ENCODE measurements around the gene ENOX2. TPM values are rescaled to one million over a fixed set of nuclear protein-coding genes. Genes with fewer than 3 reads are reported as not detected.

The ENOX2 gene
- total RNA-seq, 2 donors from 2014 or later: 7.3 to 26.2 TPM

DNA sequence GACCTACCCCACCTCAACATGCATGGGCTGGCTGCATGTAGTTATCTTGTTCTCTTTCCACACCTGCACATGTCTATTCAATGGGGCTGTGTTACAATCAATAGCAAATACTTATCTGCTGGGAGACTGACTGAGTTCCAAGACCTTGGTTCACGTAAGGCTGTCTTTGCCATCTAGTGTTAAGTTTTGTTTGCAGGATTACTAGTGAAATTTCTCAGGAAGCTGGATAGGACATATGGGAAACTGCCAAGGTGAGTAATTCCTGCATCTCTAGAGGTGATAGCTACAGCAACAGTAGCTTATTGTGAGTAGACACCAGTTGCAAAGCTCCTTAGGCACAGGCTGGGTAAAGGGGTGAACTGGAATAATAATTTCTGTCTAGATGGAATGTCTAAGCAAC lies 177.5 kb downstream of the ENOX2 start:
- Mint-ChIP-seq H3K4me1 (no peaks in the 10 kb centered on the region), H3K27ac (no peak overlapping the region), H3K27me3 (ENCODE audit: insufficient read depth) (no peaks in the 10 kb centered on the region), H3K4me3 (no peak overlapping the region), H3K36me3 (ENCODE audit: low read depth) (peaks cover 7% of the 10 kb centered on the region), H3K9me3 (peaks cover 28% of the 10 kb centered on the region)
- Histone ChIP-seq H3K9ac (ENCODE audit: extremely low read depth, low read length, poor library complexity, severe bottlenecking) (no peak overlapping the region), H3K27ac (ENCODE audit: low read depth, low read length) (no peak overlapping the region), H3K27me3 (ENCODE audit: control insufficient read depth, insufficient read depth, low read length, poor library complexity, severe bottlenecking) (no peaks in the 10 kb centered on the region), H3K36me3 (ENCODE audit: control insufficient read depth, insufficient read depth, low read length) (no peaks in the 10 kb centered on the region), H3K4me1 (ENCODE audit: control insufficient read depth, insufficient read depth, low read length) (no peaks in the 10 kb centered on the region), H3K9me3 (ENCODE audit: control insufficient read depth, low read length) (peaks cover 11% of the 10 kb centered on the region), H3K4me3 (ENCODE audit: low read length) (no peak overlapping the region)
- 89 to 100% methylated on average over 1 of the region's 1 CpG for WGBS, 2 experiments (ENCODE audit: insufficient coverage in 1 of 2, insufficient read length in 1 of 2)
- DNase-seq: no peak
- TF ChIP-seq, protein P1, sequence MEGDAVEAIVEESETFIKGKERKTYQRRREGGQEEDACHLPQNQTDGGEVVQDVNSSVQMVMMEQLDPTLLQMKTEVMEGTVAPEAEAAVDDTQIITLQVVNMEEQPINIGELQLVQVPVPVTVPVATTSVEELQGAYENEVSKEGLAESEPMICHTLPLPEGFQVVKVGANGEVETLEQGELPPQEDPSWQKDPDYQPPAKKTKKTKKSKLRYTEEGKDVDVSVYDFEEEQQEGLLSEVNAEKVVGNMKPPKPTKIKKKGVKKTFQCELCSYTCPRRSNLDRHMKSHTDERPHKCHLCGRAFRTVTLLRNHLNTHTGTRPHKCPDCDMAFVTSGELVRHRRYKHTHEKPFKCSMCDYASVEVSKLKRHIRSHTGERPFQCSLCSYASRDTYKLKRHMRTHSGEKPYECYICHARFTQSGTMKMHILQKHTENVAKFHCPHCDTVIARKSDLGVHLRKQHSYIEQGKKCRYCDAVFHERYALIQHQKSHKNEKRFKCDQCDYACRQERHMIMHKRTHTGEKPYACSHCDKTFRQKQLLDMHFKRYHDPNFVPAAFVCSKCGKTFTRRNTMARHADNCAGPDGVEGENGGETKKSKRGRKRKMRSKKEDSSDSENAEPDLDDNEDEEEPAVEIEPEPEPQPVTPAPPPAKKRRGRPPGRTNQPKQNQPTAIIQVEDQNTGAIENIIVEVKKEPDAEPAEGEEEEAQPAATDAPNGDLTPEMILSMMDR (conservative IDR thresholded peaks at IDR 0.05): no peak

DNA sequence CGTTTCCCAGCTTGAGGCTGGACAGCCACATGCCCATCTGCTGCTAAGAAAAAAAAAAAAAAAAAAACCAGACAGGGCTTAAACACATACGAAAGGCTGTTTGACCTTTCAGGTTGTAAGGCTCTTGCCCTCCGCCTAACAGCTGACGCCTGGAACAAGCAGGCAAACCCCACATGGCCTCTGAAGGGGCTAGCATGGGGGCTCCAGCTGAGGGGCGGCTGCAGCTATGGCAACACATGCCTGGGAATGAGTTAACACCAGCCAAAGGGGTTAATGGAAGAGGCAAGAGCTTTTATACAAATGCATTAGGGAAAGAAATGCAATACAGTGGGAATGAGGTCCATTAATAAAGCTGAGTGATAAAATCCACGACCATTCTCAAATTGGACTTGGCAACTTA lies 183.6 kb downstream of the ENOX2 start:
- 20 to 77% methylated on average over 2 to 6 of the region's 6 CpGs for WGBS, 2 experiments (ENCODE audit: insufficient coverage in 1 of 2, insufficient read length in 1 of 2)
- DNase-seq: no peak
- Histone ChIP-seq H3K27ac (ENCODE audit: low read depth, low read length) (peak overlapping the region; percentile 65), H3K9me3 (ENCODE audit: control insufficient read depth, low read length) (no peaks in the 10 kb centered on the region), H3K4me1 (ENCODE audit: control insufficient read depth, insufficient read depth, low read length) (no peaks in the 10 kb centered on the region), H3K27me3 (ENCODE audit: control insufficient read depth, insufficient read depth, low read length, poor library complexity, severe bottlenecking) (no peaks in the 10 kb centered on the region), H3K36me3 (ENCODE audit: control insufficient read depth, insufficient read depth, low read length) (no peaks in the 10 kb centered on the region), H3K9ac (ENCODE audit: extremely low read depth, low read length, poor library complexity, severe bottlenecking) (no peak overlapping the region), H3K4me3 (ENCODE audit: low read length) (no peak overlapping the region)
- H3K9me3 Mint-ChIP-seq: no peaks in the 10 kb centered on the region
- H3K27ac Mint-ChIP-seq: no peak overlapping the region
- TF ChIP-seq, protein P1 (conservative IDR thresholded peaks at IDR 0.05): no peak
- H3K27me3 Mint-ChIP-seq (ENCODE audit: insufficient read depth): no peaks in the 10 kb centered on the region
- no peaks in the 10 kb centered on the region for H3K36me3 Mint-ChIP-seq (ENCODE audit: low read depth)
- H3K4me3 Mint-ChIP-seq: no peak overlapping the region
- H3K4me1 Mint-ChIP-seq: peaks cover 36% of the 10 kb centered on the region

DNA sequence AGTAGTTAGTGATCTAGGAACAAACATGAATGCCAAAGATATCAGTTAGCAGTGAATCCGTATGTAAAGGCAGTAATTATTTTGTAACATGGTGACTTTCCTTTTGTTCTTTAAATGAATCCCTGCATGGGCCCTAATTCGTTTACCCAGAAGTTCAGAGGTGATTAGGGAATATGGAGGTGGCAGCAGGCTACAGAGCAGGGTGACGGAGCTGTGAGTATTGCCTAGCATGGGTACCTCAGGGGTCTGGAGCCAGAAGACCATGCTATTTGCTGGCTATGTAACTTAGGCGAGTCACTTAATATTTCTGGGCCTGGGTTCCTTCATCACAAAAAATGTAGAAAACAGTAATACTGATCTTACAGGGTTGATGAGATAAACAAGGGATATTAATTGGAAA lies 184.9 kb downstream of the ENOX2 start:
- Mint-ChIP-seq H3K9me3 (no peaks in the 10 kb centered on the region), H3K4me1 (peaks cover 39% of the 10 kb centered on the region), H3K4me3 (peak overlapping the region; percentile 10), H3K27me3 (ENCODE audit: insufficient read depth) (no peaks in the 10 kb centered on the region), H3K36me3 (ENCODE audit: low read depth) (no peaks in the 10 kb centered on the region), H3K27ac (no peak overlapping the region)
- no peaks in the 10 kb centered on the region for H3K4me1 ChIP-seq (ENCODE audit: control insufficient read depth, insufficient read depth, low read length)
- H3K27me3 ChIP-seq (ENCODE audit: control insufficient read depth, insufficient read depth, low read length, poor library complexity, severe bottlenecking): no peaks in the 10 kb centered on the region
- H3K4me3 ChIP-seq (ENCODE audit: low read length): peak overlapping the region; percentile 29
- no peak for DNase-seq
- H3K9me3 ChIP-seq (ENCODE audit: control insufficient read depth, low read length): no peaks in the 10 kb centered on the region
- 20 to 36% methylated on average over 1 to 4 of the region's 4 CpGs for WGBS, 2 experiments (ENCODE audit: insufficient coverage in 1 of 2, insufficient read length in 1 of 2)
- H3K27ac ChIP-seq (ENCODE audit: low read depth, low read length): peak overlapping the region; percentile 65
- TF ChIP-seq, protein P1 (conservative IDR thresholded peaks at IDR 0.05): no peak
- H3K9ac ChIP-seq (ENCODE audit: extremely low read depth, low read length, poor library complexity, severe bottlenecking): no peak overlapping the region
- H3K36me3 ChIP-seq (ENCODE audit: control insufficient read depth, insufficient read depth, low read length): no peaks in the 10 kb centered on the region

Measured in endodermal cell (in vitro differentiated cells).